ENCODE data around the gene INAVA.
"Not testable (repeated sequence)": the region's sequence is repeated elsewhere in the genome, so short reads cannot be mapped to it uniquely, and the experiment has no call there.

Gene INAVA

DNA sequence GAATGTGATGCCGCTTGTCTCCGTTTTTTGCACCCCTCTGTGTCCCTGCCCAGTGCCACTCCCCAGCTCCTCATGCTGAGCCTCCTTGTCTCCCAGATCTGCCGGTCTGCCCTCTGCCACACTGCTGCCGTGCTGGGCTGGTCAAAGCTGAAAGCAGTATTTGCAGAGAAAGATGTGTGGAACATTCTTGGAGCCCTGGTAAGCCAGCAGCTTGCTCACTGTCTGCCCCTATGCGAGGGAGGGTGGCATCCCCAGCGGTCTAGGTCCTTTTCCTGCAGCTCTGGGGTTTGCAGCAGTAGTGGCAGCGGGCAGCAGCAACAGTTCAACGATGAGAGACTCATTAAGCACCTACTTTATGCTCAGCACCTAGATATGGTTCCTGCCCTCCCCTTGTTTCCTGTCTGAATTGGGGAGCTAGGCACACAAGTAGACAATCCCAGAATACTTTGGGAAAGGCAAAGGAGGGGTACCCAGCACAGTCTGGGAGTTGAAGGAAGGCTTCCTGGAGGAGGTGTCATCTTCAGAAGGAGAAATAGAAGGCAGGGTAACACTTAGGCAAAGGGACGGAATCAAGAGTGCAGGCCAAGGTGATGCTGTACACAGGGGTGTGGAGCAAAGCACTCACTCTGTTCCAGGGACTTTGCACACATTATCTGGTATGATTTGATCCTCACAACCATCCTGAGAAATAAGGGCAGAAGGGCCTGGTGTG lies 65.7 kb downstream of the INAVA start:
- no peak overlapping the region for H3K27ac ChIP-seq (ENCODE audit: low read length)
- no peaks in the 10 kb centered on the region for H3K27me3 ChIP-seq (ENCODE audit: insufficient read depth, low read length, poor library complexity)
- TF ChIP-seq, protein P1, sequence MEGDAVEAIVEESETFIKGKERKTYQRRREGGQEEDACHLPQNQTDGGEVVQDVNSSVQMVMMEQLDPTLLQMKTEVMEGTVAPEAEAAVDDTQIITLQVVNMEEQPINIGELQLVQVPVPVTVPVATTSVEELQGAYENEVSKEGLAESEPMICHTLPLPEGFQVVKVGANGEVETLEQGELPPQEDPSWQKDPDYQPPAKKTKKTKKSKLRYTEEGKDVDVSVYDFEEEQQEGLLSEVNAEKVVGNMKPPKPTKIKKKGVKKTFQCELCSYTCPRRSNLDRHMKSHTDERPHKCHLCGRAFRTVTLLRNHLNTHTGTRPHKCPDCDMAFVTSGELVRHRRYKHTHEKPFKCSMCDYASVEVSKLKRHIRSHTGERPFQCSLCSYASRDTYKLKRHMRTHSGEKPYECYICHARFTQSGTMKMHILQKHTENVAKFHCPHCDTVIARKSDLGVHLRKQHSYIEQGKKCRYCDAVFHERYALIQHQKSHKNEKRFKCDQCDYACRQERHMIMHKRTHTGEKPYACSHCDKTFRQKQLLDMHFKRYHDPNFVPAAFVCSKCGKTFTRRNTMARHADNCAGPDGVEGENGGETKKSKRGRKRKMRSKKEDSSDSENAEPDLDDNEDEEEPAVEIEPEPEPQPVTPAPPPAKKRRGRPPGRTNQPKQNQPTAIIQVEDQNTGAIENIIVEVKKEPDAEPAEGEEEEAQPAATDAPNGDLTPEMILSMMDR (IDR thresholded peaks at IDR 0.05; ENCODE audit: borderline replicate concordance, extremely low read depth, low read length, poor library complexity, severe bottlenecking): no peak
- no peak for TF ChIP-seq EZH2 (IDR thresholded peaks at IDR 0.05; ENCODE audit: borderline replicate concordance, low read depth, low read length, severe bottlenecking)
- no peaks in the 10 kb centered on the region for H3K9me3 ChIP-seq (ENCODE audit: insufficient read depth, low read length, severe bottlenecking)
- DNase-seq (no peak), ATAC-seq (ENCODE audit: insufficient read depth, low read depth) (no peak)
- H3K4me2 ChIP-seq (ENCODE audit: insufficient read depth, low read length): no peak overlapping the region
- no peaks in the 10 kb centered on the region for H3K4me1 ChIP-seq (ENCODE audit: insufficient read depth, low read length)
- no peaks in the 10 kb centered on the region for H4K20me1 ChIP-seq (ENCODE audit: insufficient read depth, low read length)
- no peak overlapping the region for H3K4me3 ChIP-seq (ENCODE audit: low read depth in 1 of 2, low read length in 2 of 2)
- no peaks in the 10 kb centered on the region for H3K79me2 ChIP-seq (ENCODE audit: insufficient read depth, low read length)
- H3K9ac ChIP-seq (ENCODE audit: low read depth, low read length): no peak overlapping the region
- no peaks in the 10 kb centered on the region for H3K36me3 ChIP-seq (ENCODE audit: insufficient read depth, low read length)
- no peak overlapping the region for H2AFZ ChIP-seq (ENCODE audit: low read depth, low read length)

DNA sequence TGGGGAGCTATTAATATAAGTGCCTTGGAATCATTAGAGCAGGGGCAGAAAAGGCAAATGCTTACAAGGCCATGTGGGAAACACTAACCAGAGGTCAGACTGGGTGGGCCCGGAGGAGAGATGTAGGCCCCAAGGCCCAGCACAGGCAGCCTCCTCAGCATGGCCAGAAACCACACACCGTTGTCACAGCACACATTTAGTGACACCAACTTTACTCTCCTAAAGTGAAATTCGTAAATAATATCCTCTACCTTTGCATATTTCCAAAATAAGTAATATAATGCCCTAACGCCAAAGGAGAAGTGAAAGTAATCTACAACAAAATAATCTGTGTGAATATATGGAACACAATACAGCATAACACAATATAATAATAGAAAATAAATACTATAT lies 66.2 kb downstream of the INAVA start:
- Histone ChIP-seq H4K20me1 (ENCODE audit: insufficient read depth, low read length) (no peaks in the 10 kb centered on the region), H3K79me2 (ENCODE audit: insufficient read depth, low read length) (no peaks in the 10 kb centered on the region), H3K36me3 (ENCODE audit: insufficient read depth, low read length) (no peaks in the 10 kb centered on the region), H2AFZ (ENCODE audit: low read depth, low read length) (no peak overlapping the region), H3K9ac (ENCODE audit: low read depth, low read length) (no peak overlapping the region), H3K4me3 (ENCODE audit: low read depth in 1 of 2, low read length in 2 of 2) (no peak overlapping the region), H3K9me3 (ENCODE audit: insufficient read depth, low read length, severe bottlenecking) (no peaks in the 10 kb centered on the region), H3K4me1 (ENCODE audit: insufficient read depth, low read length) (no peaks in the 10 kb centered on the region), H3K27me3 (ENCODE audit: insufficient read depth, low read length, poor library complexity) (no peaks in the 10 kb centered on the region), H3K4me2 (ENCODE audit: insufficient read depth, low read length) (no peak overlapping the region), H3K27ac (ENCODE audit: low read length) (no peak overlapping the region)
- TF ChIP-seq EZH2 (IDR thresholded peaks at IDR 0.05; ENCODE audit: borderline replicate concordance, low read depth, low read length, severe bottlenecking): no peak
- TF ChIP-seq, protein P1 (IDR thresholded peaks at IDR 0.05; ENCODE audit: borderline replicate concordance, extremely low read depth, low read length, poor library complexity, severe bottlenecking): no peak
- no peak for ATAC-seq (ENCODE audit: insufficient read depth, low read depth)
- DNase-seq: no peak

DNA sequence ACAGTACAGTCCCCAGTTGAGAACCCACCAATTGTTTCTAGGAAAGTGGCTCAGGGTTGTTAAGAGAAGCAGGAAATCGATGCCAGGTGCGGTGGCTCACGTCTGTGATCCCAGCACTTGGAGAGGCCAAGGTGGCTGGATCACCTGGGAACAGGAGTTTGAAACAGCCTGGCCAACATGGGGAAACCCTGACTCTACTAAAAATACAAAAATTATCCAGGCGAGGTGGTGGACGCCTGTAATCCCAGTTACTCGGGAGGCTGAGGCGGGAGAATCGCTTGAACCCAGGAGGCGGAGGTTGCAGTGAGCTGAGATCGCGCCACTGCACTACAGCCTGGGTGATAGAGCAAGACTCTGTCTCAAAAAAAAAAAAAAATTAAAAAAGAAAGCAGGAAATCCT lies 67.5 kb downstream of the INAVA start:
- not testable (repeated sequence) for H3K9ac ChIP-seq (ENCODE audit: low read depth, low read length); H3K4me1 ChIP-seq (ENCODE audit: insufficient read depth, low read length); ATAC-seq (ENCODE audit: insufficient read depth, low read depth); H2AFZ ChIP-seq (ENCODE audit: low read depth, low read length); DNase-seq; H3K4me2 ChIP-seq (ENCODE audit: insufficient read depth, low read length); H3K27me3 ChIP-seq (ENCODE audit: insufficient read depth, low read length, poor library complexity); H3K4me3 ChIP-seq (ENCODE audit: low read depth in 1 of 2, low read length in 2 of 2); H4K20me1 ChIP-seq (ENCODE audit: insufficient read depth, low read length); H3K9me3 ChIP-seq (ENCODE audit: insufficient read depth, low read length, severe bottlenecking); H3K27ac ChIP-seq (ENCODE audit: low read length); H3K36me3 ChIP-seq (ENCODE audit: insufficient read depth, low read length); H3K79me2 ChIP-seq (ENCODE audit: insufficient read depth, low read length)

DNA sequence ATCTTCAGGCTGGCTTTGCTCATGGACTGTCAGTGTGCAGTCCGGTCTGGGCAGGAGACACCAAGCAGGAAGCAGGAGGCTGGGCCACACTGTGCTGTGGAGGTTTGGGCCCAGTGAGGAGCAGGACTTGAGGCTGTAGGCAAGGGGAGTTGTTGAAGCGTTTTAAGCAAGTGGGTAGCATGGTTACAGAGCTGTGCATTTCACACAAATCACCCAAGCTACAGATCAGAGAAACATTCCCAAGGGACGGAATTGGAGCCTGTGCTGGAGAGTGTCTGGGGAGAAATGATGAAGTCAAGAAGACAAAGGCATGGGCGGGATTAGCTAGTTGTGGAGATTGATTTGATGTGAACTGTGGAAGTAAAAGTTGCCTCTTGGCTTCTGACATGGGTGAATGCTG lies 67.9 kb downstream of the INAVA start:
- Histone ChIP-seq H4K20me1 (ENCODE audit: insufficient read depth, low read length) (no peaks in the 10 kb centered on the region), H3K4me1 (ENCODE audit: insufficient read depth, low read length) (no peaks in the 10 kb centered on the region), H3K9ac (ENCODE audit: low read depth, low read length) (no peak overlapping the region), H3K36me3 (ENCODE audit: insufficient read depth, low read length) (no peaks in the 10 kb centered on the region), H3K4me2 (ENCODE audit: insufficient read depth, low read length) (no peak overlapping the region), H3K27me3 (ENCODE audit: insufficient read depth, low read length, poor library complexity) (no peaks in the 10 kb centered on the region), H3K4me3 (ENCODE audit: low read depth in 1 of 2, low read length in 2 of 2) (no peak overlapping the region), H2AFZ (ENCODE audit: low read depth, low read length) (no peak overlapping the region), H3K79me2 (ENCODE audit: insufficient read depth, low read length) (no peaks in the 10 kb centered on the region), H3K9me3 (ENCODE audit: insufficient read depth, low read length, severe bottlenecking) (no peaks in the 10 kb centered on the region), H3K27ac (ENCODE audit: low read length) (no peak overlapping the region)
- DNase-seq (no peak), ATAC-seq (ENCODE audit: insufficient read depth, low read depth) (no peak)
- TF ChIP-seq, protein P1 (IDR thresholded peaks at IDR 0.05; ENCODE audit: borderline replicate concordance, extremely low read depth, low read length, poor library complexity, severe bottlenecking): no peak
- TF ChIP-seq EZH2 (IDR thresholded peaks at IDR 0.05; ENCODE audit: borderline replicate concordance, low read depth, low read length, severe bottlenecking): no peak

All from DND-41 (cell line).